Endodermal cell (in vitro differentiated cells): ENCODE measurements around the gene TIGD1. TPM values are rescaled to one million over a fixed set of nuclear protein-coding genes. Genes with fewer than 3 reads are reported as not detected.
A peak's percentile ranks its signal among the peaks of the same experiment; 100 is the strongest.
"Not testable (repeated sequence)": the region's sequence is repeated elsewhere in the genome, so short reads cannot be mapped to it uniquely, and the experiment has no call there.

ENCODE experiments used
- DNase-seq: peaks from one replicate; pipeline ENCODE4 v3.0.0-alpha.2; 2017
- H3K27ac ChIP-seq: 2 replicates; pipeline ENCODE4 v1.5.1; 2013; ENCODE audit warnings: mild to moderate bottlenecking, low read depth, low read length, moderate library complexity
- H3K27me3 ChIP-seq: 2 replicates; pipeline ENCODE4 v1.6.1; 2013; ENCODE audit warnings: mild to moderate bottlenecking, low read length, moderate library complexity; ENCODE audit not compliant: insufficient read depth, control insufficient read depth, poor library complexity, severe bottlenecking
- H3K36me3 ChIP-seq: 2 replicates; pipeline ENCODE4 v1.7.0; 2013; ENCODE audit warnings: mild to moderate bottlenecking, low read length, moderate library complexity; ENCODE audit not compliant: control insufficient read depth, insufficient read depth
- H3K4me1 ChIP-seq: one replicate; pipeline ENCODE4 v1.7.0; 2013; ENCODE audit warnings: low read length; ENCODE audit not compliant: control insufficient read depth, insufficient read depth
- H3K4me3 ChIP-seq: 2 replicates; pipeline ENCODE4 v1.5.1; 2013; ENCODE audit warnings: mild to moderate bottlenecking, low read length, moderate library complexity
- H3K9ac ChIP-seq: 2 replicates; pipeline ENCODE4 v1.6.1; 2013; ENCODE audit warnings: mild to moderate bottlenecking, low read length, moderate library complexity; ENCODE audit not compliant: poor library complexity, severe bottlenecking; ENCODE audit errors: extremely low read depth
- H3K9me3 ChIP-seq: 2 replicates; pipeline ENCODE4 v1.6.1; 2013; ENCODE audit warnings: mild to moderate bottlenecking, low read length, moderate library complexity; ENCODE audit not compliant: control insufficient read depth
- H3K27ac Mint-ChIP-seq: 2 replicates; pipeline ENCODE4 v1.8.0; 2020; ENCODE audit warnings: mixed read lengths
- H3K27me3 Mint-ChIP-seq: 2 replicates; pipeline ENCODE4 v1.8.0; 2021; ENCODE audit warnings: mild to moderate bottlenecking, mixed read lengths; ENCODE audit not compliant: insufficient read depth
- H3K36me3 Mint-ChIP-seq: 2 replicates; pipeline ENCODE4 v1.8.0; 2020; ENCODE audit warnings: low read depth, mixed read lengths
- H3K4me1 Mint-ChIP-seq: 2 replicates; pipeline ENCODE4 v1.8.0; 2020; ENCODE audit warnings: mixed read lengths
- H3K4me3 Mint-ChIP-seq: 2 replicates; pipeline ENCODE4 v1.8.0; 2020; ENCODE audit warnings: mild to moderate bottlenecking, moderate library complexity, mixed read lengths
- H3K9me3 Mint-ChIP-seq: 2 replicates; pipeline ENCODE4 v1.8.0; 2020; ENCODE audit warnings: mild to moderate bottlenecking, mixed read lengths
- CTCF ChIP-seq: fragments of 200-600 bp; sonication (generic); conservative IDR thresholded peaks from 2 replicates; pipeline ENCODE4 v1.5.0; 2021; ENCODE audit warnings: antibody characterized with exemption, mild to moderate bottlenecking
- WGBS, 2 experiments: methylation state at CpG; one replicate each; pipeline versions ENCODE4 v1.1.5 to v1.1.7; 2013; ENCODE audit warnings: missing lambda C conversion rate in 2 of 2, mixed read lengths in 1 of 2; ENCODE audit not compliant: insufficient coverage in 1 of 2, insufficient read length in 1 of 2; 5-methylcytosine and 5-hydroxymethylcytosine counted together
- total RNA-seq, 2 donors: library from RNA; stranded (reverse); fragmentation: NEBNext Ultra II Directional in 1 of 2; extraction: Animal tissue kit (Norgen Biotek cat#: 25700) in 1 of 2; gene quantifications; 2 replicates in 1 of 2; 3 replicates in 1 of 2; pipeline ENCODE4 v1.2.1, GENCODE V29; 2021

The TIGD1 gene
- total RNA-seq, 2 donors from 2014 or later: 6.5 to 6.7 TPM

- Histone ChIP-seq H3K4me1 (no peaks in the 10 kb centered on the region), H3K9ac (no peak overlapping the region), H3K9me3 (no peaks in the 10 kb centered on the region), H3K27ac (no peak overlapping the region), H3K27me3 (no peaks in the 10 kb centered on the region), H3K4me3 (no peak overlapping the region), H3K36me3 (peaks cover 76% of the 10 kb centered on the region)
- Mint-ChIP-seq H3K4me1 (no peaks in the 10 kb centered on the region), H3K4me3 (no peak overlapping the region), H3K9me3 (no peaks in the 10 kb centered on the region), H3K36me3 (peaks cover 71% of the 10 kb centered on the region), H3K27me3 (no peaks in the 10 kb centered on the region), H3K27ac (no peak overlapping the region)
- no peak for DNase-seq
- TF ChIP-seq CTCF: no peak
Measured at GRCh38 chr2:232573042-232573441, 22.7 kb upstream of the TIGD1 start.

- Histone ChIP-seq H3K36me3 (peaks cover 81% of the 10 kb centered on the region), H3K27me3 (no peaks in the 10 kb centered on the region), H3K4me1 (no peaks in the 10 kb centered on the region), H3K9me3 (no peaks in the 10 kb centered on the region), H3K9ac (no peak overlapping the region), H3K27ac (no peak overlapping the region), H3K4me3 (no peak overlapping the region)
- no peak for DNase-seq
- H3K27me3 Mint-ChIP-seq: no peaks in the 10 kb centered on the region
- 93 to 95% methylated on average over 7 of the region's 7 CpGs for WGBS, 2 experiments
- H3K27ac Mint-ChIP-seq: no peak overlapping the region
- no peak for TF ChIP-seq CTCF
- no peak overlapping the region for H3K4me3 Mint-ChIP-seq
- H3K4me1 Mint-ChIP-seq: no peaks in the 10 kb centered on the region
- no peaks in the 10 kb centered on the region for H3K9me3 Mint-ChIP-seq
- peaks cover 79% of the 10 kb centered on the region for H3K36me3 Mint-ChIP-seq
Measured at GRCh38 chr2:232571026-232571474, 20.7 kb upstream of the TIGD1 start.

- H3K27ac Mint-ChIP-seq, H3K27me3 Mint-ChIP-seq, H3K4me3 Mint-ChIP-seq, H3K4me3 ChIP-seq, H3K4me1 Mint-ChIP-seq, DNase-seq, H3K27ac ChIP-seq, H3K9ac ChIP-seq, H3K27me3 ChIP-seq, H3K4me1 ChIP-seq, H3K9me3 Mint-ChIP-seq, H3K9me3 ChIP-seq: not testable (repeated sequence)
- H3K36me3 ChIP-seq: peaks cover 85% of the 10 kb centered on the region
- WGBS, 2 experiments: 97 to 98% methylated on average over 5 to 6 of the region's 6 CpGs
- peaks cover 83% of the 10 kb centered on the region for H3K36me3 Mint-ChIP-seq
Measured at GRCh38 chr2:232570481-232570880, 20.1 kb upstream of the TIGD1 start.

- peak overlapping the region; percentile 52 for H3K27ac Mint-ChIP-seq
- WGBS, 2 experiments: 96 to 99% methylated on average over 8 to 9 of the region's 9 CpGs
- no peak overlapping the region for H3K4me3 Mint-ChIP-seq
- H3K4me1 ChIP-seq: no peaks in the 10 kb centered on the region
- H3K27me3 Mint-ChIP-seq: no peaks in the 10 kb centered on the region
- H3K27ac ChIP-seq: no peak overlapping the region
- H3K4me1 Mint-ChIP-seq: no peaks in the 10 kb centered on the region
- no peaks in the 10 kb centered on the region for H3K9me3 ChIP-seq
- peaks cover 85% of the 10 kb centered on the region for H3K36me3 ChIP-seq
- no peaks in the 10 kb centered on the region for H3K27me3 ChIP-seq
- TF ChIP-seq CTCF: no peak
- no peaks in the 10 kb centered on the region for H3K9me3 Mint-ChIP-seq
- DNase-seq: no peak
- H3K9ac ChIP-seq: no peak overlapping the region
- H3K36me3 Mint-ChIP-seq: peaks cover 83% of the 10 kb centered on the region
- no peak overlapping the region for H3K4me3 ChIP-seq
Measured at GRCh38 chr2:232569541-232569940, 19.2 kb upstream of the TIGD1 start.
